ENCODE data around the gene KLHL29.

The KLHL29 gene

DNA sequence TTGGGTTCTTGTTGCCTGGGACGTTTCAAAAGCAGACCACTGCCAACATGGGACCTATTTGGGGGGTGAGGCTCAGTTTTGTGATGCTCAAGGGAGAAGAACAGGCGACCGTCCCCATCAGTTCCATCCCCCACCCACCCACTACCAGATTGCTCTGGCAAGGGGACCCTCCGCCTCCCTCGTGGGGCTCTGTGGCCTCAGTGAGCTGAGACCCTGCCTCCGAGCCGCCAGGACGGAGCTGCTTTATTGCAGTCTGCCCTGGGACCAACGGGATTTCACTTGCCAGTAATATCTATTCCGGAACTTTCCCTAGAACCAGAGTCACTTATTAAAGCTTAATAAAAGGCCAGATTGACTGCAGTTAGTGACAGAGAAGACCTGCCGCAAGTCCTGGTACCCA lies 146.3 kb downstream of the KLHL29 start:
- DNase-seq (ENCODE audit: low read depth): no peak

DNA sequence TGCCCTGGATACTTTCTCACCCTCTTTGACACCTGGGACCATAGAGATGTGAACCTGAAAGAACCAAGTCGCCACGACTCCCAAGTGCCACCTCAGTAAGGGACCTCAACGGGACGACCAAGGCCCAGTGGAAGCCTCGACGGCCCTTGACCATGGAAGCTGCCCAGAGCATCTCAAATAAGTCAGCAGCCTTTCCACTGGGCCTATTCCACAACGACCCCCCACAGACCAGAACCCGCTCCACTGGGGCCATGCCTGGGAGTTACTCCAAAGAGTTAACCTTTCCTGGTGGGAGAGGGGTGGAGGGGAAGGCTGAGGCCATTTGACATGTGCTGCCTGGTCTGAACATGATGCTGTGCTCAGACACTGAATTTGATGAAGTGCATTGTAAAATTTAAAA lies 146.9 kb downstream of the KLHL29 start:
- no peak for DNase-seq (ENCODE audit: low read depth)

DNA sequence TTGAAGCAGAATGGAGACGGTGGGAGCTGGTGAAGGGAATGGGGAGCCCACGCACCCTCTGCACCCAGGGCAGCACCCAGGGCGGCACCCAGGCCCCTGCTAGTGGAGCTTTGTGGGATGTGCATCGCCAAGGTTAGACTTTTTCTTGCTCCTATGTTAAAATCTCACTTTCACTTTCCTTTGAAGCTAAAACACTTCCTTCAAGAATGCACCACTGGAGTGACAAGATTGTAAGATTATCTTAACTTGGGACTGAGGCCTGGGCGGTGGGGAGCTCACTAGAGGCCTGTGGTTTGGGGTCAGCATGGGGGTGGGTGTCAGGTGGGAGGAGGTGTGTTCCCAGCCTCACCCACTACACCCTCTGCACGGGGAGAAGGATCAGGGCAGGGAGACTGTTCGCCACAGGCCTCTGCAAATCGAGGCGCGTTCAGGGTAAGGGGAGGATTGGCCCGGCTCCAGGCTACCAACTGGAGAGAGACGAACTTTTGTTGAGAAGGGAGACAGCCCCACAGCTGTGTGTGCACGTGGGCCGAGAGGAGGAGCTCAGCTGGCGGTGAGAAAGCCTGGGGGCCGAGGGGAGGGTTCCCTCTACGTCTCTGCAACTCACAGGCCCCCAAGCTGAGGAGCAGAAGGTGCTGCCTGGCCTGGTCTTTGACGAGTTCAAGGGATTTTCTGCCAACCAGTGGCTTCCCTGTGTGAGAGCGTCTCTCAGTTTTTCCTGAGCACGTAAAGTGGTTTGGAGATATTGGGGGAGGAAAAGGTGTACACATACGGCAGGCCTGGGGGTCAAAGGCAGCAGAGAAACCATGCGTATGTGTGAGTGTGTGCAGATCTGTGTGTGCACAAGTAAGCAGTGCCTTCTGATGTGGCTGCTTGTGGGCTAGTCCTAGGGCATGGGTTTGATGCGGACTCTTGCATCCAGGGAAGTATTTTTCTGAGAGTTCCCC lies 147.7 kb downstream of the KLHL29 start:
- DNase-seq (ENCODE audit: low read depth): no peak

DNA sequence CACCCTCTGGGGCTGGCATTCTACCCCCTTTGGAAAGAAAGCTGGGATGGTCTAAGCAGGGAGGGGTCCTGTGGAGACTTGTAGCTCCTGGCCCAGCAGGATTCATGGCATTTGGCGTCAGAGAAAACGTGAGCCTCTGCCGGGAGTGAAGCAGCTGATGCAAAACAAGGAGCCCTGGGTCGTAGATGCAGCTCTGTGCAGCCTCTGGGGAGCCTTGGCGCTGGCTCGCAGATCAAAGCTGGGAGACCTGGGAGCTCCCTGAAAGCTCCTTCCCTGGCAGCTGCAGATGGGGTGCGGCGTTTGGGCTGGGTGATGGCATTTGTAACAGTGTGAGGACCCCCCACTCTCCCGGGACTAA lies 148.3 kb downstream of the KLHL29 start:
- no peak for DNase-seq (ENCODE audit: low read depth)

DNA sequence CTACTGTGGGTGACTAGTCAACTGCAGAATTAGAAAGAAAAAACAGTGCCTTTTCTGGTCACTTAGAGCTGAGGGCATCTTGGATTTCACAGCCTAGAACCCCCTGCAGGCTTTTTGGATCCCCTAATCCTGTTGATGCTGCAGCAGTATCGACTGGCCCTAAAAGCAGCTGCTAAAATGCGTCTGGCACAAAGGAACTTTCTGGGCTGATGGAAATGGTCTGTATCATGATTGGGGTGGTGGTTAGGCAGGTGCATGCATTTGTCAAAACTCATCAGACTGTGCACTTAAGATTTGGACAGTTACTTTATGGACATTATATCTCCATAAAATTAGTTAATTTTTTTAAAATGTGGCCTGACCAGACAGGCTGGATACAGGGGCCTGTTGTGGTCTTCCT lies 149.8 kb downstream of the KLHL29 start:
- no peak for DNase-seq (ENCODE audit: low read depth)

DNA sequence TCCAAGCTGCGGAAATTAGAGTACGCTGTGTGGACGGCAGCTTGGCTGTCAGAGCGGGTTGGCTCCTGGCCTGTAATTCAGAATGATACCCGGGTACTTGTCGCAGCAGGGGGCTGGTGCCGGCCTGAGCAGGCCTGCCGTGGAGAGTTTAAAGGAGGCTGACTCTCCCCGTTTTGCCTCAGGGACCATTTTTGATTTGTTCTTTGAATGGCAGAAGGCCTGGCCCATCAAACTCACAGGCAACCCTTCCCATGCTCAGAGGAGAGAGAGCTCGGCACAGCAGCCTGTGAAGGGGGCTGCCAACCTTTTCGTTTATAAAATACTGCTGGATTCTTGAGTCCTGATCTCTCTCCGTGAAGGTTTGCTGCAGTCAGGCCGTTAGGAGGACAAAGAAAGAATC lies 151.3 kb downstream of the KLHL29 start:
- DNase-seq (ENCODE audit: low read depth): no peak

DNA sequence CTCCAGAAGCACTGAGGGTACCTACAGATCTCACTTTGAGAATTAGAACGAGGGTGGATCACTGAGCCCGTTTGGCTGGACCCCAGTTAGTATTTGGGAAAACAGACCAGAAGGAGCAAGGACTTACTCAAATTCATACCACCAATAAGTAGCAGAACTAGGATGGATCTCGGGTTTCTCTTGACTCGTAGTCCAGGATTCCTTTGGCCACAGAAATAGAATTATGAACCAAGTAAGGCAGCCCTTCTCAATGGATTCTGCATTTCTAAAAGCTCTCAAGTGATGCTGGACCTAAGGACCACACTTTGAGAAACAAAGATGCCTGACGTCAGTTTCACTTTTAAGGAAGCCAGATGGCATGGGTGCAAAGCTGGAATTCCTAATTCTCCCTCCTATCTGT lies 153.0 kb downstream of the KLHL29 start:
- DNase-seq (ENCODE audit: low read depth): no peak

DNA sequence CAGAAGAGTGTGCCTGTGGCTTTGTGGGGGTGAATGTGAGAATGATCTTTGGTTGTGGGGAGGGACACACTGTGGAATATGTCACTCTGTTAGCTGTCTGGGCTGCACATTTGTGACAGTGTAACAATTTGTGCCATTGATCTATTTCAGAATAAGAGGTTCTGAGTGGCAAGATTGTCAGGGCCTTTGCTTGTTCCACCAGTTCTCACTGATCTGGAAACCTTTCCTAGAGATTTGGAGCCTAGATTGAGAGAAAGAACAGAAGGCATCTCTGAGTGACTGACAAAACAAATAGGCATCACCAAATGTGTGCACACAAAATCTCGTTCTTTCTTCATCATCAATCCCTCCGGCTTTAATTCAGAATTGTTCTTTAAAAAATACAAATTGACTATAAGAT lies 153.6 kb downstream of the KLHL29 start:
- DNase-seq (ENCODE audit: low read depth): no peak

DNA sequence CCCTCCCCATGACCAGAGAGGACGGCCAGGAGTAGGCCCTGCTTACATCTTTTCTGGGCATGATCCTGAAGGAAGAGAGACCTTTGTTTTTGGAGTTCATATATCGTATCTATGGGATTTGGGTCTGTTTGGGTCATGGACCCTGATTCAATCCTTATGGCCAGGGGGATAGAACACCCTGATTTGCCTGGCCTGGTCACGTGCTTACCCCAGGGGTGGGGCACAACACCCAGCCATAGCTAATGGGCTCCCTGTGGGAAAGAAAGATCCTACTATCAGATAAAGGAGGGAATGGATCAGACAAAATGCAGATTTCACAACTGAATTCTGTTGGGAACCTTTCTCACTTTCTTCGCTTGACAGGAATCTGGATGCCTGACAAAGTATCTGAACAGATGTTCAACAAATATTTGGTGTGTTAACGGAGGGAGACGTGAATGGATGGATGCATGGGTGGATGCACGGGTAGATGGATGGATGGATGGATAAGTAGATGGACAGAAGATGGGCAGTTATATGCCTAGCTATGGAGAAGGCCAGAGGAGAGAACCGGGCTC lies 155.9 kb downstream of the KLHL29 start:
- DNase-seq (ENCODE audit: low read depth): no peak

DNA sequence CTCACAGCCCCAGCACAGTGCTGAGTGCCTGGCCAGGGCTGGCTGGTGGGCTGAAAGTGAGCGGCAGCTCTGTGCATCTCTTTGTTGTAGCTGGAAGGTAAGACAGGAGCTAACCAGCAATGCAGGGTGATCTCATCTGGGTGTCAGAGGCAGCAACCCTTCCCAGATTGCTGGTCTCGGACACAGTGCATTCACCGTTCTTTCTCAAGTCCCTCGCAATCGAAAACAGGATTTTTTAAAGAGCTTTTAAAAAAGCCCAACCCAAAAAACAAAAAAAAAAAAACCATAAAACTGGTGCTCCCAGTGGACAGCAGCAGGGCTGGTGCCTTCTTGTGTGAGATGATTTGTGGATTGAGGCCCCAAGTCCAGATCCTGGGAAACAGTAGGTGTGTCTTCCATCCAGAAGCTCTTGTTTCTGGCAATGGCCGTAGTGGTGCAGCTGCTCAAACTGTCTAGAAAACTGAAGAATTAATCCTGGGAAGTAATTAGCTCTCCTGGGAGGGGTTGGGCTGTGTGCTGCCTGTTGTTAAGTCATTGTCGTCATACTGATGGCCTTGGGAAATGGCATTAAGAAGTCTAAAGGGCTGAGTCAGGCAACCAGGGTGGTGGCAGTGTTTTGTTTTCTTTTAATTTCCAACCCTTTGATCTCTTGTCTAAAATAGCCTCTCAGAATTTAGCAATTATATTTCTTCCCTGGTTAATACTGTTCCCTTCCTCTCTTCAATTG lies 156.7 kb downstream of the KLHL29 start:
- no peak for DNase-seq (ENCODE audit: low read depth)

DNA sequence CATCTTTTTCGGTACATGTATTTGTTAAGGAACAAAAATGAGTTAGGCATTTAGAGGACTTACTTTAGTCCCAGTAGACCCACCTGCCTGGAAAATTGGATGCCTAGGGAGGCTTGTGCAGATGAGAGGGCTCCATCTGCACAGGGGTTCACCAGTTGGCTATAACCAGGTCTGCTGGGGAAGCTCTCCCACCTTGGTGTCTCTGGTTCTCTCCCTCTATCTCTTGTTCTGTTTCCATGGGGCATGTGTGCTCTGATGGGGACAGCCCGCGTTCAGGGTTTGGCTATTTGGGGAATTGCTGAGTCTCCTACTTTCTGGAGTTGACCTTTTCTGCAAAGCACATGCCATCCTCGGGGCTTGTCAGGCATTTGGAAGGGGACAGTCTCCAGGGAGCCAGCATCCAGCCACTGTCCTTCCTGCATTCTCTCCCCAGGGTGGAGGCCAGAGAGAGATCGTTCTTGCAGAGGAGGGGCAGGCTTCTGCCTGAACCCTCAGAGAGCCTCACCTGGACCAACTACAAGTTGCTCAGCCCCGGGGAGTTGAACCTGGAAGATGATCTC lies 157.3 kb downstream of the KLHL29 start:
- no peak for DNase-seq (ENCODE audit: low read depth)

DNA sequence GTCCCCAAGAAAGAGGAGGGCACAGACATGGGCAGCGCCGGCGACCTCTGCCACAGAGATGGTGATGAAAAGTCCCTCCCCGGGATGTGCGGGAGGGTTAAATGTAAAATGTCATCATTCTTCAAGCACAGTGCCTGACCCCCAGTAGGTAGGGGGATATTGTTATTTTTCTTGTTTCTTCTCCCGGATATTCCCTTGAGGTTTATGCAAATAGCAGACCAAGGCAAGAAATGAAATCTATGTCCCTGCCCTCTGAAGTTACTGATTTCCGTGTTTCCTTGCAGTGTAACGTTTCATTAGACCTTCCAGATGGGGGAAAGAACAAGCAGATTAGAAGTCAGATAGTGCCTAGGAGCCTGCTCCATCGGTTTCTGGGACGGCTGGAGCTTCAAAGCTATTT lies 158.3 kb downstream of the KLHL29 start:
- DNase-seq (ENCODE audit: low read depth): no peak

DNA sequence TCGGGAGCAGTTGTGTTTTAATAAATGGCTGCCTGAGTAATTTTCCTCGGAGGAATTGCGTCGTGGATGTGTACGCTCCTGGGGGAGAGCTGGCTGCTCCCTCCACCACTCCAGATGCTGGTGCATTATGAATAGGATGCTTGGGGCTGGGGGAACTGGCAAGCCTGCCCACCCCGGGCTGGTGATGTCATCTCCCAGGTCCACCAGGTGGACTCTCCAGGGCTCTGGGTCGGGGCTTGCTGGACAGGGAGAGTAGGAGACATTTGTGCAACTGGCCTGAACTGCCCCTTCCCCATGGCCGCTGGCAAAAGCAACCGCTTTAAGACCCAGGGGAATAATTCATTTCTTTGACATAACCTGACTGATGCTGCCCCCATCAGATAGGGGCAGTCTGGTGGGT lies 158.7 kb downstream of the KLHL29 start:
- DNase-seq (ENCODE audit: low read depth): no peak

DNA sequence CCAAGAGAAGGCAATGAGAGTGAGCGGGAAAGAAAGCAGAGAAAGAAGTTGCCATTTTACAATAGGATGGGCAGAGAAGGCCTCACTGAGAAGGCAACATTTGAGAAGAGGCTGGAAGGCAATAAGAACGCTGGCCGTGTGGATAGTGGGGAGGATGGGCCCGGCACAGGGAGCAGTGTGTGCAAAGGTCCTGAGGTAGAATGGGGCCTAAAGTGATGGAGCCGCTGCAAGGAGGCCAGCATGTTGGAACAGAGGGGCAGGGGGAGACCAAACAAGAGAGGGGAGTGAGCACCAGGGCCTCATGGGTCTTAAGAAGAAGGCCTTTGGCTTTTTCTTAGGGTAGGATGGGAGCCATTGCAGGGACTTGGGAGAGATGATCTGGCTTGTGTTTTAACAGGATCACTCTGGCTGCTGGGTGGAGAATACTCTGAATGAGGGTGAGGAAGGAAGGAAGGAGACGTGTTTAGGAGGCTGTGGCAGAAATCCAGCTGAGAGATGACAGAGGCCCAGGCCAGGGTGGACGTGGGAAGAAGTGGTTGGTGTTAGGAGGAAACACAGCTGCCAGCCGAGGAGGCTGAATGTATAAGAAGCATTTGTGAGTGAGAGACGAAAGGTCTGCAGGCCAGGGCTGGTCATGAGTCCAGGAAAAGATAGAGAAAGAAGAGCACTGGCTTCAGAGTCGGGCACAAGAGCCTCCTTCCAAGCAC lies 159.8 kb downstream of the KLHL29 start:
- no peak for DNase-seq (ENCODE audit: low read depth)

DNA sequence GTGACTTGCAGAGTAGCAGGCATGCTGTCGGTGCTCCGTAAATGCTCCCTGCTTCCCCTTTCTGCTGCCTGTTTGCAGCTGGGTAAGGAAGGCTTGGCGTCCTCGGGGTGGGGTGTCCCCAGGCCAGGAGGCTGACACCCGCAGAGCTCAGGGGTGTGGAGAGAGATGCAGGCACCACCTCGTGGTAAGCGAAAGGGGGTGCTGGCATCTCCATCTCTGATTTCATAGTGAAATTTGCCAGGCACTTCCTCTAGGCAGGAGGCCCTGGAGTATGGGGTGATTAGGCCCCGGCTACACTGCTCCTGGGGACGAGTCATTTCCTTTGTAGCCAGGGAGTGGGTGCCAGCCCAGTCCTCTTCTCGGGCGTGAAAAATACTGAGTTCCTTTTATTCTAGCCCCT lies 160.4 kb downstream of the KLHL29 start:
- DNase-seq (ENCODE audit: low read depth): no peak

DNA sequence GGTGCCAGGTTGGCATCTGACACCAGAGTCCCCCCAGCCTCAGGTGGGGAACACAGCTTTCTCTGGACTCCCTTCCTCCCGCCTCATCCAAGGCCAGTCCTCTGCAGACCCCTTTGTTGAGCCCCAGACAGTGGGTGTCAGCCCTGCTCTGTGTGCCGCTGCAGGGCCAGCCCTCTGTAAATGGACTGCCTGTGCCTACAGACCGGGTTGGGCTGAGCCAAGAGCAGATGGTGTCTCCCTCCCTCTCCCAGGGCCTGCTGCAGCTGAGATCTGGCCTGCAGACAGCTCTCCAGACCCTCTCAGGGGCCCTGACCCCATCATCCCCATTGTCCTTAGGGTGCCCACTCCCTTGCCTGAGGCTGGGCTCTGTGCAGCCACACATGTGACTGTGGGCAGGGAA lies 160.8 kb downstream of the KLHL29 start:
- DNase-seq (ENCODE audit: low read depth): no peak

DNA sequence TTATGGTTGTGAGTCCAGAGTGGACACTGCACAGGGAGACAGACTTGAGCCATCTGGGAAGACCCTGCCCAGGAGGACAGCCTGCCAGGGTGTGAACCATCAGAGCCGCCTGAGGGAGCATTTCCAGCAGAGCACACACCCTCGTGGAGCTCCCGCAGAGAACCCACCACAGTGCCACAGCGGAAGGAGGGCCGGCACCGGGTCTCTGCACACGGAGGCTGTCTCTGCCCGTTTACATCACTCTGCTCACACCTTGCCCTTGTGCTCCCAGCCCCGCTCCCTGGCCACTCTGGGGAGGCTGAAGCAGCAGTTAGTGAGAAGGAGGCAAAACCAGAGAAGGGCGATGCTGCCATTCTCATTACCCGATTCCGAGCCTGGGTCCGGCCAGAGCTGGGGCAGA lies 161.9 kb downstream of the KLHL29 start:
- DNase-seq (ENCODE audit: low read depth): no peak

DNA sequence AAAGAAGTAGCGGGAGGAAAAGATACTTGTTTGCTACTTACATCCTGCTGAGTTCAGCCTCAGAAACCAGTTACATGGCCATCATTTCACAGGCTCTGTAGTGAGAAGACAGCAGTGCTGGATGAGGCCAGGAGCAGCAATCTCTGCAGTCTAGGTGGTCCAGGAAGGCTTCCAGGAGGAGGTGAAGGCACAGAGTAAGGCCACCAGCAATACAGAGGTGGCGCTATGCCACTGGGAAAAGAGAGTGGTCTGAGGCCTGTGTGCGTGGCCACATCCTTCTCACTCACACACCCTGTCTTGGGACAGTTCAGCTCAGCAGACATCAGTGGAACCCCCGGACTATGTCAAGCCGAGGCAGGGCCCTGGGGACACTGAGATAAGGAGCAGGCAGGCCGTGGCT lies 162.7 kb downstream of the KLHL29 start:
- DNase-seq (ENCODE audit: low read depth): no peak

DNA sequence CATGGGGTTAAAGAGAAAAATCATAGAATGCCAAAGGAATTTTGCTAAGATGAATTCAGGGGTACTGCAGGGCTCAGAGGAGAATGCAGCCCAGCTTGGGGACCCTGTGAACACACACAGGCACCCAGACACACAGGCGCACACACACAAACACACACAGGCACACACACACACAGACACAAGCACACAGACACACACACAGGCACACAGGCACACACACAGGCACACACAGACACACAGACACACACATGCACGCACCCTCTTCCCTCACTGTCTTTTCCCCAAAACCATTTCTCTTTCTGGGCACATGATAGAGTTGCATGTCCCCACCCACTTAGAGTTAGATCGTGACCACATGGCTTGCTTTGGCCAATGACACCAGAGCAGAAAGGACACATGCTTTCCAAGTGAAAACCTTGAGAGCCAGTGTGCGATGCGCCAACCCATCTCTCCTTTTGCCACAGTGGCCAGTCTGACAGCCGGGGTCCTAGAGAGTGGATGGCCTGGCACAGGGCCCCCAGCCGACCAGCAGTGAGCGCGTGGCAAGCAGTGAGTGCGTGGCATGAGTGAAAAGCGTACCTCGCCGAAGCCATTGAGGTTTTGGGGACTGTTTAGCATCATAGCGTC lies 163.3 kb downstream of the KLHL29 start:
- DNase-seq (ENCODE audit: low read depth): no peak

DNA sequence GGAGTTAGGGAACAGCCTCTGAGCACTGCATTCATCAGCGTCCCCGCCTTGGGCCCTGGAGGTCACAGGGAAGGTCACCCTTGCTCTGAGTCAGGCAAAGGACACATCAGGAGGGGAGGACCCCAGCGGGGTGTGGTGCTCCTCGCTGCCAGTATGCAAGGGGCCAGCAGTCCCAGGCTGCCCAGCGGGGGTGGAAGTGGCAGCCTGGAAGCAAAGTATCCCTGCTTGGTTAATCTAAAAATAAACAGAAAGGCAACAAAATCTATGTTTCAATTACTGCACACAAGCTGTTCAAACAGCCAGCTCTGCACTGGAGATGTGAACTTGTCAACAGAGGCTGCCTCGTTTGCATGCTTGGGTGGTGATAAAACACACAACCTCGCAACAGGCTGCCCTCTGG lies 164.1 kb downstream of the KLHL29 start:
- DNase-seq (ENCODE audit: low read depth): no peak

DNA sequence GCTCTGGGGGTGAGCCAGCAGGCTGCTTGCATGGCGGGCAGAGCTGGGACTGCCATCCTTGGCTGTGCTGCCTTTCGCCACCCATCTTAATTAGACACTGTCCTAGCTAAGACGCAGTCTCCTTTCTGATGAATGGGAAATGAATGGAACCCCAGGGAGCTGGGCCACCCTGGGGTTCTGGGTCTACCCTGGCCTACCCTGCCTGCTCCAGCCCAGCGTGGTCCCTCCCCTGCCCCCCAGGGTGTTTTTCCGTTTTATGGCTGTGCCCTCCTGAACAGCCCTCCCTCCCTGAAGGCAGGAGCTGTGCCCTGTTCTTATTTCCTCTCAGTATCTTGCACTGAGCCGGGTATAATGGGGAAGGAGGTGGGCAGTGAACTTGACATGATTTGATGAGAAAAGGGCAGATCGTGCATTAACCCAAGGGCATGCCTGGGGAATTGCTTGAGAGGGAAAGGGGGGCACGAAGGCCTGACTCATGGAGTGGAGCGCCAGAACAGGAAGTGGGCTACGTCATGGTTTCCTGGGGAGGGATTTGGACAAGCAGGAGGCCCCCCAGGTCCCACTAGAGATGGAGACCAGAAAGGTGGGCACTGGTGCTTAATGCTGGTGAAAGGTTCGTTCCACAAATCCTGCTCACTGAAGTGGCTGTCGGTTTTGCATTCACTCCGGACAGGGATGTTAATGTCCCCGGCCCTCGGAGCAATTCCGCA lies 165.0 kb downstream of the KLHL29 start:
- no peak for DNase-seq (ENCODE audit: low read depth)
